Measurements from ENCODE around the gene NADK2. TPM values are rescaled to one million over a fixed set of nuclear protein-coding genes. Genes with fewer than 3 reads are reported as not detected.

NADK2 gene
- total RNA-seq, 6 experiments from 2014 or later, result 102 to 253 (median 142) TPM

DNA sequence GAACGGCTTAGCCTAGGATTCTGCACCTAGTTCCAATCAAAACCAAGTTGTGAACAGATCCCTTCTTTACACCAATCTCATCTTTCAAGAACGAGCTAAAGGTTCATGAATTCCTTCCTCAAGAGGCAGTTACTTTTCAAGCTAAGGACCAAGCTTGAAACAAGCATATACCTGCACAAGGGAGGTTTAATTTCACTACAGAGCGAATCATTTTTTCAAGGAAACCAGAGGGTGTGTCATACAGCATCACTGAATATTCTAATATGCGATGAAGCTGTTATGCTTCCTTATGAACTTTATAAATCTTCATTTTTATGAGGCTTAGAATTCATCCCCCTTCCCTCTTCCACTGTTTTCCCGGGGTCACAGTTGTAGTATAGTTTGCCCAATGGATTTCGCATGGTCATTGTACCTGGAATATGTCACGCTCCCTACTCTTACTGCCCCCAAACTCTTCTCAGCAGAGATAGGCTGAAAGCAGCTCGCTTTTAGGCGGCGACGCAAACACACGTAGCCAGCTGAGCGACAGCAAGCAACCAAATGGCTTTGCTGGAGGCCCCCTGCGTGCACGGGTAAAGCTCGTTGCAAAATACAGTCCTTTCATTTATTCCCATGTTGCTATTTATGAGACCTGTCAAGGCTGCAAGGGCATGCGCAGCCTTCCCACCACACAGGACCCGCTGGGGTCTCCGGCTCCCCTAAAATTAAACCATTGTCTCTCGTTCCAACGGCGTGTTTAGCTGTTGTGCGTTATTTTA is 90.9 kb downstream of the NADK2 start:
- H3K4me1 ChIP-seq, result peaks cover 0 to 23% (median 8%) of the 10 kb centered on the region in 4 donors
- H3K9me3 ChIP-seq, result no peaks in the 10 kb centered on the region
- peaks cover 0 to 3% (median 0%) of the 10 kb centered on the region in 4 donors for H3K36me3 ChIP-seq
- peak overlapping the region; percentile 71 to 78 (median 72) for H3K27ac ChIP-seq
- 4% methylated on average over 22 of the region's 23 CpGs for WGBS (ENCODE audit: insufficient coverage, low coverage, low lambda C conversion rate, missing lambda C conversion rate)
- H3K4me3 ChIP-seq, result peak overlapping the region; percentile 89 to 96 (median 91)
- TF ChIP-seq POLR2A (IDR thresholded peaks at IDR 0.05) (no peak), CTCF (IDR thresholded peaks at IDR 0.05) (no peak)
- DNase-seq, result peak in 2 of 3 donors; percentile 49 to 68
- intact Hi-C loops (cut with DNase I), result no loop called here
- H3K27me3 ChIP-seq, result no peaks in the 10 kb centered on the region
- peak in 3 of 4 donors; percentile 7 to 34 (median 19) for ATAC-seq

GRCh38 chr5:36147681-36148080 is 94.0 kb downstream of the NADK2 start:
- H3K27ac ChIP-seq, result no peak overlapping the region
- intact Hi-C loops (cut with DNase I), result no loop called here
- peaks cover 0 to 11% (median 3%) of the 10 kb centered on the region in 4 donors for H3K4me1 ChIP-seq
- 91% methylated on average over 2 of the region's 2 CpGs for WGBS (ENCODE audit: insufficient coverage, low coverage, low lambda C conversion rate, missing lambda C conversion rate)
- no peak for ATAC-seq
- no peaks in the 10 kb centered on the region for H3K36me3 ChIP-seq
- no peak overlapping the region for H3K4me3 ChIP-seq
- TF ChIP-seq CTCF (IDR thresholded peaks at IDR 0.05), result no peak
- TF ChIP-seq POLR2A (IDR thresholded peaks at IDR 0.05), result no peak
- H3K27me3 ChIP-seq, result no peaks in the 10 kb centered on the region
- no peak for DNase-seq
- H3K9me3 ChIP-seq, result no peaks in the 10 kb centered on the region

DNA sequence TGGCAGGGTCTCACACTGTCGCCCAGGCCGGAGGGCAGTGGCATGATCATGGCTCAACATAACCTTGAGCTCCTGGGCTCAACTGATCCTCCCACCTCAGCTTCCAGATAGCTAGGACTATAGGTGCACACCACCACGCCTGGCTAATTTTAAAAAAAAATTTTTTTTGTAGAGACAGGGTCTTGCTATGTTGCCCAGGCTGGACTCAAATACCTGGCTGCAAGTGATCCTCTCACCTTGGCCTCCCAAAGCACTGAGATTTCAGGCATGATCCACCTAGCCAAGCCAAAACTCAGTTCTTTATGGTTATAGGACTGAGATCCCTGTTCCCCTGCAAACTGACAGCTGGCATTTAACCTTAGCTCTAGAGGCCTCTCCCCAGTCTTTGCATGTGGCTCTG is 95.3 kb downstream of the NADK2 start:
- no peak overlapping the region for H3K4me3 ChIP-seq
- peaks cover 0 to 6% (median 2%) of the 10 kb centered on the region in 4 donors for H3K36me3 ChIP-seq
- 52% methylated on average over 3 of the region's 3 CpGs for WGBS (ENCODE audit: insufficient coverage, low coverage, low lambda C conversion rate, missing lambda C conversion rate)
- no peaks in the 10 kb centered on the region for H3K9me3 ChIP-seq
- no peak for TF ChIP-seq CTCF (IDR thresholded peaks at IDR 0.05)
- TF ChIP-seq POLR2A (IDR thresholded peaks at IDR 0.05), result no peak
- no peak overlapping the region for H3K27ac ChIP-seq
- no peak for ATAC-seq
- no peak for DNase-seq
- H3K4me1 ChIP-seq, result peaks cover 0 to 10% (median 3%) of the 10 kb centered on the region in 4 donors
- H3K27me3 ChIP-seq, result no peaks in the 10 kb centered on the region
- intact Hi-C loops (cut with DNase I), result no loop called here

- no peak for ATAC-seq
- no peak for DNase-seq
Measured at GRCh38 chr5:36145311-36145710, 96.4 kb downstream of the NADK2 start.

More at GRCh38 chr5:36145311-36145710, 96.4 kb downstream of the NADK2 start:
- intact Hi-C loops (cut with DNase I), result no loop called here
- Histone ChIP-seq H3K4me1 (peaks cover 0 to 3% (median under 1%) of the 10 kb centered on the region in 4 donors), H3K9me3 (no peaks in the 10 kb centered on the region), H3K4me3 (no peak overlapping the region), H3K27me3 (no peaks in the 10 kb centered on the region), H3K27ac (no peak overlapping the region), H3K36me3 (peaks cover 0 to 8% (median 3%) of the 10 kb centered on the region in 4 donors)
- WGBS (ENCODE audit: insufficient coverage, low coverage, low lambda C conversion rate, missing lambda C conversion rate), result 83% methylated on average over 4 of the region's 4 CpGs
- no peak for TF ChIP-seq CTCF (IDR thresholded peaks at IDR 0.05)
- TF ChIP-seq POLR2A (IDR thresholded peaks at IDR 0.05), result no peak

MicroRNAs encoded within 50 kb of the gene (microRNA counts, 767-probe panel; counts per million panel counts)
- microRNA hsa-miR-580, result 237 counts per million

Small RNA genes within 50 kb of the gene (microRNA-seq; reads per million reads assigned to microRNA genes)
- 1.9 to 2.9 reads per million in 2 donors for gene MIR580

Small RNA genes within 50 kb of the gene (small RNA-seq; reads per million reads assigned to genes)
- gene MIR580 (0 to 0.13 reads per million in 2 experiments), gene RNU6-1305P (0 reads per million in 2 experiments)

Other genes starting within 250 kb of the NADK2 start
- 1 to 10 TPM in 1 of 6 experiments, under 1 TPM in 1, not detected in 4; 0.43 to 1.0 TPM for gene UGT3A2, start 175.0 kb downstream of the NADK2 start, total RNA-seq
- gene LMBRD2, start 90.0 kb downstream of the NADK2 start, total RNA-seq, result 10 to 100 TPM in 5 of 6 experiments, 1 to 10 TPM in 1; 8.0 to 13.0 (median 10.5) TPM
- gene SKP2, start 89.8 kb downstream of the NADK2 start, total RNA-seq, result 10 to 100 TPM; 11.8 to 25.0 (median 17.3) TPM
- 1 to 10 TPM in 4 of 6 experiments, under 1 TPM in 2; 0.22 to 5.0 (median 1.3) TPM for gene RANBP3L, start 60.0 kb upstream of the NADK2 start, total RNA-seq